DND-41 (cell line): ENCODE results near the gene HOXB4.

Experiments used
- ATAC-seq: fragments of 200-7000 bp; cut with Tn5 transposase; 3 replicates; pipeline ENCODE4 v1.9.1; 2021; ENCODE audit warnings: low read depth; ENCODE audit not compliant: insufficient read depth
- DNase-seq: peaks from one replicate; pipeline ENCODE4 v3.0.0-alpha.2; 2020
- H2AFZ ChIP-seq: 2 replicates; pipeline ENCODE4 v1.6.0; 2012; ENCODE audit warnings: low read depth, low read length
- H3K27ac ChIP-seq: 2 replicates; pipeline ENCODE4 v1.5.1; 2012; ENCODE audit warnings: low read length, inconsistent platforms
- H3K27me3 ChIP-seq: fragments of 200-600 bp; sonication (generic); 2 replicates; pipeline ENCODE4 v1.6.0; 2012; ENCODE audit warnings: low read length, mild to moderate bottlenecking, inconsistent platforms; ENCODE audit not compliant: insufficient read depth, poor library complexity
- H3K36me3 ChIP-seq: 2 replicates; pipeline ENCODE4 v1.5.1; 2012; ENCODE audit warnings: low read length, inconsistent platforms; ENCODE audit not compliant: insufficient read depth
- H3K4me1 ChIP-seq: 2 replicates; pipeline ENCODE4 v1.5.1; 2012; ENCODE audit warnings: mild to moderate bottlenecking, low read length; ENCODE audit not compliant: insufficient read depth
- H3K4me2 ChIP-seq: 2 replicates; pipeline ENCODE4 v1.6.0; 2012; ENCODE audit warnings: mild to moderate bottlenecking, moderate library complexity, low read length, inconsistent platforms; ENCODE audit not compliant: insufficient read depth
- H3K4me3 ChIP-seq, 2 experiments: fragments of 200-600 bp in 1 of 2; shearing (Covaris generic) in 1 of 2; 2 replicates each; pipeline ENCODE4 v1.5.1; 2012 to 2016; ENCODE audit warnings: inconsistent platforms in 2 of 2, low read length in 2 of 2, mild to moderate bottlenecking in 2 of 2, low read depth in 1 of 2, moderate library complexity in 1 of 2
- H3K79me2 ChIP-seq: 2 replicates; pipeline ENCODE4 v1.6.0; 2012; ENCODE audit warnings: low read length, inconsistent platforms; ENCODE audit not compliant: insufficient read depth
- H3K9ac ChIP-seq: 2 replicates; pipeline ENCODE4 v1.6.0; 2012; ENCODE audit warnings: low read depth, mild to moderate bottlenecking, inconsistent platforms, low read length, moderate library complexity
- H3K9me3 ChIP-seq: 2 replicates; pipeline ENCODE4 v1.5.1; 2012; ENCODE audit warnings: low read length, moderate library complexity, mild to moderate bottlenecking, inconsistent platforms; ENCODE audit not compliant: insufficient read depth, severe bottlenecking
- H4K20me1 ChIP-seq: 2 replicates; pipeline ENCODE4 v1.6.0; 2012; ENCODE audit warnings: low read length; ENCODE audit not compliant: insufficient read depth
- CTCF ChIP-seq: IDR thresholded peaks from 2 replicates; pipeline ENCODE4 v1.5.1; 2012; ENCODE audit warnings: borderline replicate concordance, low read length, moderate library complexity, mild to moderate bottlenecking; ENCODE audit not compliant: poor library complexity, severe bottlenecking; ENCODE audit errors: extremely low read depth
- EZH2 ChIP-seq: IDR thresholded peaks from 3 replicates; pipeline ENCODE4 v1.6.1; 2012; ENCODE audit warnings: borderline replicate concordance, low read depth, mild to moderate bottlenecking, moderate library complexity, low read length, inconsistent platforms; ENCODE audit not compliant: severe bottlenecking

Gene HOXB4

GRCh38 chr17:48551214-48551555 is 27.0 kb downstream of the HOXB4 start:
- H3K4me2 ChIP-seq: no peak overlapping the region
- H3K4me1 ChIP-seq: no peaks in the 10 kb centered on the region
- H3K9ac ChIP-seq: no peak overlapping the region
- H3K79me2 ChIP-seq: no peaks in the 10 kb centered on the region
- H3K4me3 ChIP-seq: no peak overlapping the region
- H3K27ac ChIP-seq: no peak overlapping the region
- DNase-seq (no peak), ATAC-seq (no peak)
- no peaks in the 10 kb centered on the region for H3K36me3 ChIP-seq
- H2AFZ ChIP-seq: no peak overlapping the region
- peaks cover 27% of the 10 kb centered on the region for H3K27me3 ChIP-seq
- H4K20me1 ChIP-seq: no peaks in the 10 kb centered on the region
- H3K9me3 ChIP-seq: no peaks in the 10 kb centered on the region
- no peak for TF ChIP-seq CTCF
- no peak for TF ChIP-seq EZH2

- ATAC-seq: no peak
These were observed 27.5 kb downstream of the HOXB4 start for GRCh38 chr17:48550502-48551213.

GRCh38 chr17:48549914-48550501 is 28.1 kb downstream of the HOXB4 start:
- no peaks in the 10 kb centered on the region for H3K36me3 ChIP-seq
- no peak overlapping the region for H3K9ac ChIP-seq
- ATAC-seq: no peak
- no peaks in the 10 kb centered on the region for H3K4me1 ChIP-seq
- no peak for TF ChIP-seq CTCF
- TF ChIP-seq EZH2: no peak
- no peak for DNase-seq
- no peaks in the 10 kb centered on the region for H3K9me3 ChIP-seq
- no peak overlapping the region for H2AFZ ChIP-seq
- H4K20me1 ChIP-seq: no peaks in the 10 kb centered on the region
- H3K79me2 ChIP-seq: no peaks in the 10 kb centered on the region
- no peak overlapping the region for H3K4me2 ChIP-seq
- peaks cover 32% of the 10 kb centered on the region for H3K27me3 ChIP-seq
- H3K4me3 ChIP-seq: no peak overlapping the region
- H3K27ac ChIP-seq: no peak overlapping the region

More at GRCh38 chr17:48550502-48551213, 27.5 kb downstream of the HOXB4 start:
- peaks cover 26% of the 10 kb centered on the region for H3K27me3 ChIP-seq
- no peak overlapping the region for H3K4me3 ChIP-seq
- H2AFZ ChIP-seq: no peak overlapping the region
- no peak overlapping the region for H3K9ac ChIP-seq
- DNase-seq: no peak
- H3K4me2 ChIP-seq: no peak overlapping the region
- no peaks in the 10 kb centered on the region for H3K4me1 ChIP-seq
- H3K9me3 ChIP-seq: no peaks in the 10 kb centered on the region
- H3K79me2 ChIP-seq: no peaks in the 10 kb centered on the region
- H3K27ac ChIP-seq: no peak overlapping the region
- no peaks in the 10 kb centered on the region for H3K36me3 ChIP-seq
- no peaks in the 10 kb centered on the region for H4K20me1 ChIP-seq
- no peak for TF ChIP-seq CTCF
- no peak for TF ChIP-seq EZH2
